ENCODE measurements around the gene ARFRP1.
"Not testable (repeated sequence)": the region's sequence is repeated elsewhere in the genome, so short reads cannot be mapped to it uniquely, and the experiment has no call there.

The ARFRP1 gene

GRCh38 chr20:63735859-63736718 is 28.3 kb upstream of the ARFRP1 start, which contains the start of gene LIME1:
TSS of gene LIME1 (plus strand) at chr20:63736664. CDS start at chr20:63737550, 886 bp downstream.
- Histone ChIP-seq H3K36me3 (ENCODE audit: control insufficient read depth in 1 of 2, insufficient read depth in 2 of 2, low read length in 2 of 2) (peaks cover 12 to 38% of the 10 kb centered on the region in 2 donors), H3K4me1 (ENCODE audit: control insufficient read depth in 1 of 2, insufficient read depth in 2 of 2, low read length in 2 of 2) (peaks cover 0 to 19% of the 10 kb centered on the region in 2 donors), H3K27ac (ENCODE audit: low read length) (no peak within 1 kb of the TSS), H3K27me3 (ENCODE audit: low read depth, low read length) (no peaks in the 10 kb centered on the region), H3K9me3 (ENCODE audit: control insufficient read depth in 1 of 2, low read length in 2 of 2) (no peaks in the 10 kb centered on the region), H3K4me3 (ENCODE audit: low read depth in 1 of 2, low read length in 2 of 2) (peak within 1 kb of the TSS in 1 of 2 donors; percentile 7)

- Histone ChIP-seq H3K4me3 (ENCODE audit: low read depth in 1 of 2, low read length in 2 of 2) (no peak overlapping the region), H3K36me3 (ENCODE audit: control insufficient read depth in 1 of 2, insufficient read depth in 2 of 2, low read length in 2 of 2) (peaks cover 12 to 38% of the 10 kb centered on the region in 2 donors), H3K27me3 (ENCODE audit: low read depth, low read length) (no peaks in the 10 kb centered on the region), H3K27ac (ENCODE audit: low read length) (no peak overlapping the region), H3K4me1 (ENCODE audit: control insufficient read depth in 1 of 2, insufficient read depth in 2 of 2, low read length in 2 of 2) (peaks cover 0 to 16% of the 10 kb centered on the region in 2 donors), H3K9me3 (ENCODE audit: control insufficient read depth in 1 of 2, low read length in 2 of 2) (no peaks in the 10 kb centered on the region)
Observed at GRCh38 chr20:63734946-63735858, 27.4 kb upstream of the ARFRP1 start.

- H3K36me3 ChIP-seq (ENCODE audit: control insufficient read depth in 1 of 2, insufficient read depth in 2 of 2, low read length in 2 of 2), result peaks cover 12 to 38% of the 10 kb centered on the region in 2 donors
Observed at GRCh38 chr20:63734111-63734945, 26.6 kb upstream of the ARFRP1 start.

GRCh38 chr20:63733579-63734081 is 25.9 kb upstream of the ARFRP1 start:
- no peak overlapping the region for H3K4me3 ChIP-seq (ENCODE audit: low read depth in 1 of 2, low read length in 2 of 2)
- no peaks in the 10 kb centered on the region for H3K27me3 ChIP-seq (ENCODE audit: low read depth, low read length)
- peaks cover 0 to 14% of the 10 kb centered on the region in 2 donors for H3K4me1 ChIP-seq (ENCODE audit: control insufficient read depth in 1 of 2, insufficient read depth in 2 of 2, low read length in 2 of 2)
- peaks cover 12 to 38% of the 10 kb centered on the region in 2 donors for H3K36me3 ChIP-seq (ENCODE audit: control insufficient read depth in 1 of 2, insufficient read depth in 2 of 2, low read length in 2 of 2)
- no peaks in the 10 kb centered on the region for H3K9me3 ChIP-seq (ENCODE audit: control insufficient read depth in 1 of 2, low read length in 2 of 2)
- no peak overlapping the region for H3K27ac ChIP-seq (ENCODE audit: low read length)

More at GRCh38 chr20:63734111-63734945, 26.6 kb upstream of the ARFRP1 start:
- no peaks in the 10 kb centered on the region for H3K27me3 ChIP-seq (ENCODE audit: low read depth, low read length)
- H3K9me3 ChIP-seq (ENCODE audit: control insufficient read depth in 1 of 2, low read length in 2 of 2), result no peaks in the 10 kb centered on the region
- no peak overlapping the region for H3K4me3 ChIP-seq (ENCODE audit: low read depth in 1 of 2, low read length in 2 of 2)
- H3K4me1 ChIP-seq (ENCODE audit: control insufficient read depth in 1 of 2, insufficient read depth in 2 of 2, low read length in 2 of 2), result peaks cover 0 to 16% of the 10 kb centered on the region in 2 donors
- no peak overlapping the region for H3K27ac ChIP-seq (ENCODE audit: low read length)

GRCh38 chr20:63733117-63733516 is 25.3 kb upstream of the ARFRP1 start:
- H3K36me3 ChIP-seq (ENCODE audit: control insufficient read depth in 1 of 2, insufficient read depth in 2 of 2, low read length in 2 of 2), result peaks cover 12 to 38% of the 10 kb centered on the region in 2 donors
- no peak overlapping the region for H3K27ac ChIP-seq (ENCODE audit: low read length)
- H3K4me3 ChIP-seq (ENCODE audit: low read depth in 1 of 2, low read length in 2 of 2), result no peak overlapping the region
- peaks cover 0 to 9% of the 10 kb centered on the region in 2 donors for H3K4me1 ChIP-seq (ENCODE audit: control insufficient read depth in 1 of 2, insufficient read depth in 2 of 2, low read length in 2 of 2)
- no peaks in the 10 kb centered on the region for H3K27me3 ChIP-seq (ENCODE audit: low read depth, low read length)
- no peaks in the 10 kb centered on the region for H3K9me3 ChIP-seq (ENCODE audit: control insufficient read depth in 1 of 2, low read length in 2 of 2)

GRCh38 chr20:63732118-63733095 is 24.6 kb upstream of the ARFRP1 start:
- H3K27ac ChIP-seq (ENCODE audit: low read length), result no peak overlapping the region
- no peaks in the 10 kb centered on the region for H3K27me3 ChIP-seq (ENCODE audit: low read depth, low read length)
- no peaks in the 10 kb centered on the region for H3K9me3 ChIP-seq (ENCODE audit: control insufficient read depth in 1 of 2, low read length in 2 of 2)
- no peak overlapping the region for H3K4me3 ChIP-seq (ENCODE audit: low read depth in 1 of 2, low read length in 2 of 2)
- H3K36me3 ChIP-seq (ENCODE audit: control insufficient read depth in 1 of 2, insufficient read depth in 2 of 2, low read length in 2 of 2), result peaks cover 12 to 38% of the 10 kb centered on the region in 2 donors
- peaks cover 0 to 3% of the 10 kb centered on the region in 2 donors for H3K4me1 ChIP-seq (ENCODE audit: control insufficient read depth in 1 of 2, insufficient read depth in 2 of 2, low read length in 2 of 2)

- Histone ChIP-seq H3K27ac (ENCODE audit: low read length) (no peak overlapping the region), H3K27me3 (ENCODE audit: low read depth, low read length) (no peaks in the 10 kb centered on the region), H3K4me1 (ENCODE audit: control insufficient read depth in 1 of 2, insufficient read depth in 2 of 2, low read length in 2 of 2) (no peaks in the 10 kb centered on the region), H3K9me3 (ENCODE audit: control insufficient read depth in 1 of 2, low read length in 2 of 2) (no peaks in the 10 kb centered on the region), H3K36me3 (ENCODE audit: control insufficient read depth in 1 of 2, insufficient read depth in 2 of 2, low read length in 2 of 2) (peaks cover 12 to 34% of the 10 kb centered on the region in 2 donors), H3K4me3 (ENCODE audit: low read depth in 1 of 2, low read length in 2 of 2) (no peak overlapping the region)
Observed at GRCh38 chr20:63731410-63731809, 23.6 kb upstream of the ARFRP1 start.

GRCh38 chr20:63730189-63730733 is 22.5 kb upstream of the ARFRP1 start:
- H3K4me3 ChIP-seq (ENCODE audit: low read depth in 1 of 2, low read length in 2 of 2); H3K27ac ChIP-seq (ENCODE audit: low read length): not testable (repeated sequence)
- peaks cover 12 to 23% of the 10 kb centered on the region in 2 donors for H3K36me3 ChIP-seq (ENCODE audit: control insufficient read depth in 1 of 2, insufficient read depth in 2 of 2, low read length in 2 of 2)

GRCh38 chr20:63722967-63723622 is 15.3 kb upstream of the ARFRP1 start:
- H3K4me3 ChIP-seq (ENCODE audit: low read depth in 1 of 2, low read length in 2 of 2); H3K4me1 ChIP-seq (ENCODE audit: control insufficient read depth in 1 of 2, insufficient read depth in 2 of 2, low read length in 2 of 2); H3K27ac ChIP-seq (ENCODE audit: low read length); H3K27me3 ChIP-seq (ENCODE audit: low read depth, low read length): not testable (repeated sequence)
- Histone ChIP-seq H3K9me3 (ENCODE audit: control insufficient read depth in 1 of 2, low read length in 2 of 2) (peaks cover 0 to 12% of the 10 kb centered on the region in 2 donors), H3K36me3 (ENCODE audit: control insufficient read depth in 1 of 2, insufficient read depth in 2 of 2, low read length in 2 of 2) (peaks cover 3 to 20% of the 10 kb centered on the region in 2 donors)

More at GRCh38 chr20:63730189-63730733, 22.5 kb upstream of the ARFRP1 start:
- not testable (repeated sequence) for H3K9me3 ChIP-seq (ENCODE audit: control insufficient read depth in 1 of 2, low read length in 2 of 2); H3K4me1 ChIP-seq (ENCODE audit: control insufficient read depth in 1 of 2, insufficient read depth in 2 of 2, low read length in 2 of 2); H3K27me3 ChIP-seq (ENCODE audit: low read depth, low read length)

Measured in muscle layer of duodenum (tissue), 2 donors.